ENCODE measurements around the gene VWA5B1. TPM values are rescaled to one million over a fixed set of nuclear protein-coding genes. Genes with fewer than 3 reads are reported as not detected.

Gene VWA5B1
- total RNA-seq, 4 donors from 2014 or later, result 0.12 TPM; not detected in 3

- WGBS, 2 donors (ENCODE audit: low coverage in 1 of 2), result 93% methylated on average over 3 of the region's 4 CpGs; no CpG with 5 or more reads in 1 of the 2 donors
- H3K9me3 ChIP-seq, result no peaks in the 10 kb centered on the region
- peaks cover 40% of the 10 kb centered on the region for H3K27me3 ChIP-seq
- H3K4me1 ChIP-seq, result peaks cover 0 to 14% (median 0%) of the 10 kb centered on the region in 3 donors
- no peak for ATAC-seq
- no peaks in the 10 kb centered on the region for H3K36me3 ChIP-seq
- TF ChIP-seq CTCF (IDR thresholded peaks at IDR 0.05) (no peak), POLR2A (IDR thresholded peaks at IDR 0.05) (no peak), POLR2AphosphoS5 (IDR thresholded peaks at IDR 0.05) (no peak)
- H3K27ac ChIP-seq, result no peak overlapping the region
- H3K4me3 ChIP-seq, result no peak overlapping the region
These were observed 28.3 kb downstream of the VWA5B1 start for GRCh38 chr1:20318971-20319370.

- Histone ChIP-seq H3K4me1 (peaks cover 0 to 15% (median 0%) of the 10 kb centered on the region in 3 donors), H3K9me3 (no peaks in the 10 kb centered on the region), H3K27ac (no peak overlapping the region), H3K36me3 (no peaks in the 10 kb centered on the region), H3K4me3 (no peak overlapping the region), H3K27me3 (peaks cover 34% of the 10 kb centered on the region)
- TF ChIP-seq CTCF (IDR thresholded peaks at IDR 0.05) (no peak), POLR2A (IDR thresholded peaks at IDR 0.05) (no peak), POLR2AphosphoS5 (IDR thresholded peaks at IDR 0.05) (no peak), EP300 (IDR thresholded peaks at IDR 0.05) (no peak)
- ATAC-seq, result no peak
- WGBS, 2 donors (ENCODE audit: low coverage in 1 of 2), result 79 to 89% methylated on average over 3 to 9 of the region's 11 CpGs
These were observed 29.0 kb downstream of the VWA5B1 start for GRCh38 chr1:20319456-20320220.

GRCh38 chr1:20320704-20321103 is 30.0 kb downstream of the VWA5B1 start:
- H3K27me3 ChIP-seq, result peaks cover 33% of the 10 kb centered on the region
- no peak overlapping the region for H3K4me3 ChIP-seq
- TF ChIP-seq CTCF (IDR thresholded peaks at IDR 0.05) (no peak), EP300 (IDR thresholded peaks at IDR 0.05) (no peak)
- no peak for ATAC-seq
- peaks cover 0 to 26% (median 6%) of the 10 kb centered on the region in 3 donors for H3K4me1 ChIP-seq
- no peaks in the 10 kb centered on the region for H3K9me3 ChIP-seq
- no peak overlapping the region for H3K27ac ChIP-seq
- WGBS, 2 donors (ENCODE audit: low coverage in 1 of 2), result 86 to 92% methylated on average over 2 to 6 of the region's 6 CpGs
- no peaks in the 10 kb centered on the region for H3K36me3 ChIP-seq

- Histone ChIP-seq H3K4me3 (no peak overlapping the region), H3K9me3 (no peaks in the 10 kb centered on the region), H3K27me3 (peaks cover 39% of the 10 kb centered on the region), H3K27ac (no peak overlapping the region), H3K4me1 (peaks cover 0 to 34% (median 7%) of the 10 kb centered on the region in 3 donors), H3K36me3 (no peaks in the 10 kb centered on the region)
- whole genome bisulfite sequencing, 2 donors (ENCODE audit: low coverage in 1 of 2), result 22 to 52% methylated on average over 3 to 5 of the region's 5 CpGs
- no peak for TF ChIP-seq EP300 (IDR thresholded peaks at IDR 0.05)
- TF ChIP-seq CTCF (IDR thresholded peaks at IDR 0.05), result no peak
- TF ChIP-seq POLR2A (IDR thresholded peaks at IDR 0.05), result no peak
- TF ChIP-seq POLR2AphosphoS5 (IDR thresholded peaks at IDR 0.05), result no peak
- no peak for ATAC-seq
These were observed 30.9 kb downstream of the VWA5B1 start for GRCh38 chr1:20321573-20321972.

Data from gastroesophageal sphincter (tissue), 4 donors.